GM10847 (cell line): ENCODE results near the gene PTOV1.

Experiments used
- POLR2A ChIP-seq: IDR thresholded peaks from 2 replicates; pipeline ENCODE4 v1.6.1; 2011; ENCODE audit not compliant: insufficient read length; ENCODE audit errors: extremely low read depth

The PTOV1 gene

GRCh38 chr19:49812452-49812996 is 38.4 kb upstream of the PTOV1 start:
- no peak for TF ChIP-seq POLR2A

- TF ChIP-seq POLR2A, result no peak
Observed at GRCh38 chr19:49812997-49813861, 37.7 kb upstream of the PTOV1 start, which contains the start of gene FUZ. FUZ (minus strand) TSS chr19:49813292; CDS start chr19:49813106, 186 bp downstream.

- no peak for TF ChIP-seq POLR2A
Observed at GRCh38 chr19:49814010-49814409, 36.9 kb upstream of the PTOV1 start.

- no peak for TF ChIP-seq POLR2A
Observed at GRCh38 chr19:49816590-49816989, 34.4 kb upstream of the PTOV1 start.

GRCh38 chr19:49817964-49818648 is 32.9 kb upstream of the PTOV1 start, which contains the start of gene MED25:
MED25 (plus strand) TSS chr19:49818289; CDS start chr19:49818342, 53 bp downstream.
- TF ChIP-seq POLR2A, result peak; percentile 80

- no peak for TF ChIP-seq POLR2A
Observed at GRCh38 chr19:49818649-49819370, 32.1 kb upstream of the PTOV1 start.

GRCh38 chr19:49820125-49820524 is 30.8 kb upstream of the PTOV1 start:
- no peak for TF ChIP-seq POLR2A

- no peak for TF ChIP-seq POLR2A
Observed at GRCh38 chr19:49823472-49823871, 27.5 kb upstream of the PTOV1 start.

- no peak for TF ChIP-seq POLR2A
Observed at GRCh38 chr19:49824662-49825061, 26.3 kb upstream of the PTOV1 start.

- no peak for TF ChIP-seq POLR2A
Observed at GRCh38 chr19:49827034-49827433, 23.9 kb upstream of the PTOV1 start.

- no peak for TF ChIP-seq POLR2A
Observed at GRCh38 chr19:49829200-49829599, 21.8 kb upstream of the PTOV1 start.

- TF ChIP-seq POLR2A, result no peak
Observed at GRCh38 chr19:49829721-49830120, 21.2 kb upstream of the PTOV1 start.

GRCh38 chr19:49830766-49831165 is 20.2 kb upstream of the PTOV1 start:
- TF ChIP-seq POLR2A, result no peak

GRCh38 chr19:49831592-49831991 is 19.4 kb upstream of the PTOV1 start:
- TF ChIP-seq POLR2A, result no peak

- TF ChIP-seq POLR2A, result no peak
Observed at GRCh38 chr19:49832556-49832955, 18.4 kb upstream of the PTOV1 start.
